SK-N-SH (cell line): ENCODE data around the gene CACNA1G. TPM values are rescaled to one million over a fixed set of nuclear protein-coding genes. Genes with fewer than 3 reads are reported as not detected.

Experiments
- CTCF ChIA-PET: fragments of 300-600, 350-600 bp; formaldehyde crosslinking; extraction: SDS; loops from one replicate; lab custom pipeline; 2021; lab: Yijun Ruan, JAX
- POLR2A ChIA-PET: fragments of 350-600 bp; sonication (Branson Sonifier 250); formaldehyde crosslinking; extraction: SDS; loops from one replicate; lab custom pipeline; 2020; ENCODE audit warnings: antibody characterized with exemption, inconsistent platforms; lab: Yijun Ruan, JAX
- DNase-seq: peaks from one replicate; pipeline ENCODE4 v3.0.0; 2012
- H2AFZ ChIP-seq: fragments of 200-600 bp; sonication (generic); 2 replicates; pipeline ENCODE4 v1.8.1; 2016; ENCODE audit warnings: antibody characterized with exemption, mild to moderate bottlenecking, low read depth
- H3F3A ChIP-seq: fragments of 200-600 bp; sonication (generic); replicated peaks from 2 replicates; pipeline ENCODE3; 2016; ENCODE audit warnings: antibody characterized with exemption, mild to moderate bottlenecking; ENCODE audit not compliant: insufficient read depth
- H3K27ac ChIP-seq, 2 experiments: fragments of 200-500 bp in 1 of 2; fragments of 200-600 bp in 1 of 2; sonication (Bioruptor generic) in 1 of 2; sonication (generic), shearing (Covaris generic) in 1 of 2; 2 replicates each; pipeline versions ENCODE4 v1.5.1 to v1.6.1; 2014 to 2016; ENCODE audit warnings: low read depth in 2 of 2, inconsistent platforms in 1 of 2, low read length in 1 of 2, mild to moderate bottlenecking in 1 of 2, mixed read lengths in 1 of 2
- H3K27me3 ChIP-seq: fragments of 200-600 bp; sonication (generic), shearing (Covaris generic); 2 replicates; pipeline ENCODE4 v1.6.1; 2016; ENCODE audit warnings: mixed run types; ENCODE audit not compliant: insufficient read depth
- H3K36me3 ChIP-seq, 2 experiments: fragments of 200-500 bp in 1 of 2; fragments of 200-600 bp in 1 of 2; sonication (Bioruptor generic) in 1 of 2; sonication (generic) in 1 of 2; replicated peaks in 1 of 2; 2 replicates each; pipeline versions ENCODE3 to v1.5.1; 2014 to 2016; ENCODE audit warnings: low read length in 1 of 2, mild to moderate bottlenecking in 1 of 2; ENCODE audit not compliant: insufficient read depth in 2 of 2, control insufficient read depth in 1 of 2
- H3K4me1 ChIP-seq, 2 experiments: fragments of 200-500 bp in 1 of 2; fragments of 200-600 bp in 1 of 2; sonication (Bioruptor generic) in 1 of 2; sonication (generic), shearing (Covaris generic) in 1 of 2; 2 replicates each; pipeline versions ENCODE4 v1.5.1 to v1.6.1; 2014 to 2016; ENCODE audit warnings: low read depth in 1 of 2, low read length in 1 of 2, mixed run types in 1 of 2; ENCODE audit not compliant: insufficient read depth in 2 of 2, control insufficient read depth in 1 of 2
- H3K4me2 ChIP-seq: fragments of 200-600 bp; sonication (generic), shearing (Covaris generic); 2 replicates; pipeline ENCODE4 v1.6.1; 2017; ENCODE audit warnings: mixed run types
- H3K4me3 ChIP-seq, 2 experiments: fragments of 200-500 bp in 1 of 2; fragments of 200-600 bp in 1 of 2; sonication (Bioruptor generic) in 1 of 2; sonication (generic), shearing (Covaris generic) in 1 of 2; 2 replicates each; pipeline versions ENCODE4 v1.5.1 to v1.8.1; 2014 to 2016; ENCODE audit warnings: low read depth in 2 of 2, inconsistent platforms in 1 of 2, low read length in 1 of 2, mild to moderate bottlenecking in 1 of 2, mixed read lengths in 1 of 2, moderate library complexity in 1 of 2
- H3K79me2 ChIP-seq: fragments of 200-600 bp; sonication (generic); 2 replicates; pipeline ENCODE4 v1.8.1; 2017; ENCODE audit warnings: mild to moderate bottlenecking; ENCODE audit not compliant: insufficient read depth
- H3K9ac ChIP-seq: fragments of 200-600 bp; sonication (generic); 2 replicates; pipeline ENCODE4 v1.6.1; 2017; ENCODE audit warnings: mixed run types
- H3K9me2 ChIP-seq: fragments of 200-600 bp; sonication (generic); 2 replicates; pipeline ENCODE4 v1.6.1; 2017; ENCODE audit warnings: mixed run types
- H3K9me3 ChIP-seq: fragments of 200-600 bp; sonication (generic); 2 replicates; pipeline ENCODE4 v1.6.1; 2017; ENCODE audit warnings: mixed run types, mild to moderate bottlenecking, moderate library complexity
- H4K20me1 ChIP-seq: fragments of 200-600 bp; sonication (generic); 2 replicates; pipeline ENCODE4 v1.6.1; 2017; ENCODE audit warnings: mild to moderate bottlenecking, mixed run types; ENCODE audit not compliant: insufficient read depth
- CHD2 ChIP-seq: fragments of 150-350 bp; IDR thresholded peaks from 2 replicates; pipeline ENCODE4 v1.6.1; 2018; ENCODE audit warnings: low read length; ENCODE audit not compliant: partially characterized antibody
- CTCF ChIP-seq: fragments of 200-600 bp; sonication (generic); IDR thresholded peaks from 2 replicates; pipeline ENCODE4 v1.6.1; 2017; ENCODE audit warnings: antibody characterized with exemption, mild to moderate bottlenecking, moderate library complexity
- EP300 ChIP-seq, 2 experiments: IDR thresholded peaks; 2 replicates each; pipeline versions ENCODE4 v1.4.0 to v1.6.1; 2012; ENCODE audit warnings: borderline replicate concordance in 1 of 2, low read depth in 1 of 2, low read length in 1 of 2
- EZH2phosphoT487 ChIP-seq: fragments of 200-600 bp; sonication (generic); IDR thresholded peaks from 2 replicates; pipeline ENCODE4 v1.6.1; 2017; ENCODE audit warnings: low read depth, mixed run types, mild to moderate bottlenecking, antibody characterized with exemption, moderate library complexity, borderline replicate concordance
- FOXM1 ChIP-seq: IDR thresholded peaks from 2 replicates; pipeline ENCODE4 v1.4.0; 2012; ENCODE audit warnings: low read depth, mild to moderate bottlenecking
- GABPA ChIP-seq: IDR thresholded peaks from 2 replicates; pipeline ENCODE4 v1.4.0; 2012; ENCODE audit warnings: low read depth, mild to moderate bottlenecking
- GATA2 ChIP-seq: sonication (generic); formaldehyde crosslinking; IDR thresholded peaks from 2 replicates; pipeline ENCODE4 v1.5.0; 2020; ENCODE audit warnings: mild to moderate bottlenecking, missing genetic modification reagents
- IRF3 ChIP-seq: fragments of 150-350 bp; IDR thresholded peaks from 2 replicates; pipeline ENCODE4 v1.6.1; 2016; ENCODE audit warnings: mild to moderate bottlenecking, low read depth, low read length
- MAX ChIP-seq: IDR thresholded peaks from 2 replicates; pipeline ENCODE4 v1.4.0; 2012; ENCODE audit warnings: low read depth
- NRF1 ChIP-seq: IDR thresholded peaks from 2 replicates; pipeline ENCODE4 v1.6.1; 2012; ENCODE audit warnings: low read depth, mild to moderate bottlenecking, low read length
- PBX3 ChIP-seq: IDR thresholded peaks from 2 replicates; pipeline ENCODE4; 2012
- POLR2AphosphoS5 ChIP-seq: IDR thresholded peaks from 2 replicates; pipeline ENCODE4 v1.6.1; 2012; ENCODE audit warnings: low read depth, low read length
- RAD21 ChIP-seq: IDR thresholded peaks from 2 replicates; pipeline ENCODE4 v1.6.1; 2012; ENCODE audit warnings: mild to moderate bottlenecking, low read length
- RCOR1 ChIP-seq: fragments of 150-350 bp; IDR thresholded peaks from 2 replicates; pipeline ENCODE4 v1.6.1; 2017; ENCODE audit warnings: antibody characterized with exemption, low read length
- REST ChIP-seq: IDR thresholded peaks from 2 replicates; pipeline ENCODE4 v1.6.1; 2012; ENCODE audit warnings: mild to moderate bottlenecking, low read depth, low read length, moderate library complexity
- SIN3A ChIP-seq: IDR thresholded peaks from 2 replicates; pipeline ENCODE4 v1.6.1; 2012; ENCODE audit warnings: low read depth, mild to moderate bottlenecking, low read length, moderate library complexity, borderline replicate concordance
- TAF1 ChIP-seq: IDR thresholded peaks from 2 replicates; pipeline ENCODE4 v1.6.1; 2012; ENCODE audit warnings: low read depth, mild to moderate bottlenecking, low read length, moderate library complexity, borderline replicate concordance
- TEAD4 ChIP-seq: IDR thresholded peaks from 2 replicates; pipeline ENCODE4 v1.4.0; 2012; ENCODE audit warnings: mild to moderate bottlenecking, borderline replicate concordance; ENCODE audit not compliant: insufficient read depth
- YY1 ChIP-seq: IDR thresholded peaks from 2 replicates; pipeline ENCODE4 v1.4.0; 2012; ENCODE audit warnings: low read depth, mild to moderate bottlenecking
- WGBS: methylation state at CpG from one replicate; pipeline ENCODE4 v1.1.6; 2017; ENCODE audit warnings: low lambda C conversion rate; 5-methylcytosine and 5-hydroxymethylcytosine counted together
- polyA plus RNA-seq, 3 experiments: library from polyadenylated mRNA; depleted of rRNA; stranded (reverse); fragments of >200 nt; gene quantifications; 2 replicates each; pipeline ENCODE4 v1.2.3, GENCODE V29; 2012

The CACNA1G gene
- polyA plus RNA-seq, 1 of the 3 experiments (the other 2 are of a cell fraction) = 0.21 TPM

- Histone ChIP-seq H3K27ac (no peak overlapping the region), H3K9me2 (no peaks in the 10 kb centered on the region), H2AFZ (no peak overlapping the region), H3K9me3 (no peaks in the 10 kb centered on the region), H4K20me1 (no peaks in the 10 kb centered on the region), H3F3A (no peaks in the 10 kb centered on the region), H3K9ac (no peak overlapping the region), H3K4me3 (no peak overlapping the region), H3K4me1 (peaks cover 0 to 51% of the 10 kb centered on the region in 2 experiments; a peak in 3 of 4 replicates), H3K79me2 (no peaks in the 10 kb centered on the region), H3K27me3 (no peaks in the 10 kb centered on the region), H3K4me2 (no peak overlapping the region), H3K36me3 (no peaks in the 10 kb centered on the region)
- DNase-seq = no peak
- ChIA-PET CTCF (interaction anchor here (0.8 to 22.2 kb wide), 8 partner anchors 10 to 47 kb away, joined by 3 to 402 read pairs (median 6); partner anchors contain the start of gene ABCC3), POLR2A (no interaction called here)
- TF ChIP-seq RAD21 (no peak), TAF1 (no peak), GABPA (no peak), EZH2phosphoT487 (no peak), MAX (no peak), IRF3 (no peak), GATA2 (no peak), FOXM1 (no peak), YY1 (no peak), REST (no peak), SIN3A (no peak), CHD2 (no peak), EP300 (IDR thresholded peaks at IDR 0.05; ENCODE audit: borderline replicate concordance in 1 of 2, low read depth in 1 of 2, low read length in 1 of 2) (no peak), TEAD4 (no peak), POLR2AphosphoS5 (no peak), NRF1 (no peak), RCOR1 (no peak), CTCF (no peak), PBX3 (no peak)
- WGBS = 92% methylated on average over 5 of the region's 5 CpGs
These were observed 38.0 kb downstream of the CACNA1G start for GRCh38 chr17:50598487-50598886.
